HG02840 (cell line): ENCODE measurements around the gene BRI3.
"Not testable (repeated sequence)": the region's sequence is repeated elsewhere in the genome, so short reads cannot be mapped to it uniquely, and the experiment has no call there.

Source experiments
- ATAC-seq: cut with Tn5 transposase; IDR thresholded peaks from one replicate; pipeline ENCODE4 v1.9.1; 2021; ENCODE audit warnings: mild to moderate bottlenecking, moderate library complexity, moderate number of reproducible peaks; ENCODE audit not compliant: unreplicated experiment, low FRiP score

Gene BRI3

DNA sequence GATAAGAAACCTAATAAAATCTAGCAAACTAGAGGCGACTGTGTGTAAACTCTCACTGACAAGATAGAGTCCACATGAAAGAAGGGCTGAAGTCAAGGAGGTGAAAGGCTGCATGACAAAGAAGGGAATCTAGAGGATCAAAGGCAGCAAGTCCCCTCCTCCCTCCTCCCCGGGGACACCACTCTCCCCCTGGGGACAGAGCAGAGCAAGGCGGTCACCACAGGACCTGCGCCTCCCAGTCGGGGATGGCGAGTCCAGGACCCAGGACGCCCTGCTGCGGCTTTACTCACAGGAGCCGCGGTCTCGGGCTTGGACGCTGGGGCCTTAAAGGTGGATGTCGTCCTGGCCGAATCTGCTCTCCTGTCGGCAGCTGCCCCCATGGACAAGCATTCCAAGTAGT lies 22.4 kb downstream of the BRI3 start:
- ATAC-seq, result no peak

DNA sequence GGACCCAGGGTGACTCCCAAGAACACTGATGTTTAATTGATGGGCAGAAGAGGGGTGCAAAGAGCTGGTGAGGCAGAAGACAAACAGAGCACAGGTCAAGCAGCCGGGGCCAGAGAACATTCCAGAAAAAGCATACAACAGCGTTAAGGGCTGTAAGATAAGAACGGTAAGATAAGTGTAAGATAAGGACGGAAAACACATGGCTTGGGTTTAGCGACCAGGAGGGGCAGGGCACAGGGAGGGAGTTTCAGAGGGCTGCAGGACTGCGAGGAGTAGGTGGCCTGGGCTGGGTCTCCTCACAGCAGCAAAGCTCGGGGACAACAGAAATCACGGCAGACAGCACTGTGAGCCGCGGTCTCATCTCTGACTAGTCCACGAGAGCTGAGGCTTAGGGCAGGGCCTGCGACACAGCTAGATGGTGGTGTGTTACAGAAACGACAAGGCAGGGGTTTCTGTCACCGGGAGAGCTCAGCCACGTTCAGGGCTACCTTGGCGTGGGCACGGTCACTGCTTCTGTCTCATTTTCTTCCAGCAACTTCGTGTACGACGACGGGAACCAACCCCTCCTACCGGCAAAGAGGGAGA lies 24.6 kb downstream of the BRI3 start:
- ATAC-seq, result no peak

DNA sequence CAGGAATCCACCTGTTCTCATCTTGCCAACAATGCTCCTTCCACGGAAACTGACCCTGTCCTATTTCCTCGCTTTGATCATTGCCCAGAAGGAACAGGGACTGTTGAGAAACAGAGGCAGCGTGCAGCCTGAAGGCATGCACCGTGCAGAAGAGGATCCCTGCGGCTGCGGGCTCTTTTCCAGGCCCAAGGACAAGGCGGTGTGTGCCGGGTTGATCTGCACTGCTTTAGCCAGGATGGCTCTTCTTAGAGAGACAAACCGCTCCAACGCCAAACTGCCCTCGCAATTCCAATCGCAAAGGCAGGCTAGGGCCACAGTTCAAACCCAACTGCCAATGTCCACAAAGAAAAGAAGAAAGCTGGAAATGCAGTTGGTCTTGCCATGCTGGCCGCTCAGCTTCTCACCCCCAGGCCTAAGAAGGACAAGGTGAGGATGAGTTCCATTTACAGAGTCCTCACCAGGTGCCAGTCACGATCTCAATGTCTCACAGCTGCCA lies 26.5 kb downstream of the BRI3 start:
- ATAC-seq, result no peak

DNA sequence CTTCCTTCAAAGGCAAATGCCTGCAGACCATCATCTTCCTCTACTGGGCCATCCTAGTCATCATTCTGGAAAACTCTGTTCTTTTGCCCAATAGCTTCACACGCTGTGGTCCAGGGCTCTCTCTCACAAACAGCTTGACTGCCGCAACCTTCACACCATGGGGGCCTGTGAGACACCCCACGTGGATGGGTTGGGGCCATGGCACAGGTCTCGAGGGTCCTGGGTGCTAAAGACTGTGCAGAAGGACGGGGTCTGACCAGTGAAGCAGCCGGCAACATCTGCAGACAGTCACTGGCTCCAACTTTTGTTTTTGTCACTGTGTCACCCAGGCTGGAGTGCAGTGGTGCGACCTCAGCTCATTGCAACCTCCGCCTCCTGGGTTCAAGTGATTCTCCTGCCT lies 28.1 kb downstream of the BRI3 start:
- ATAC-seq, result no peak

DNA sequence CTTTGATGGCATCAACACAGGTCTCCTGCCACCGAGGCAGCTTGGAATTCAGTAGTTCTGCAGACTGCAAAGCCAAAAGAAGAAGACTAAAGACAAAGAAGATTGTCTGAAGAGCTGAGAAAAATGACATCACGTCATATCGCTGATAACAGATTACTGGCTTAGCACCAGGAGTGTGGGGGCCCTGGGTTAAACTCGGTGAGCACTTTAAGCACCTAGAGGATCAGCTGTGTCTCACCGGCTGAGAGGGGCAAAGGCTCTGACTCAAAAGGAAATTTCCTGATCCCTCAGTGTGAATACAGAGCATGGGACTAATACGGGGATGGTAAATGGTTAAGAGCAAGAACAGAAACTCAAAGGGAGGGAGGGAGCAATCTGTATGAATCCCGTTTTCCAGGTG lies 30.7 kb downstream of the BRI3 start:
- no peak for ATAC-seq

DNA sequence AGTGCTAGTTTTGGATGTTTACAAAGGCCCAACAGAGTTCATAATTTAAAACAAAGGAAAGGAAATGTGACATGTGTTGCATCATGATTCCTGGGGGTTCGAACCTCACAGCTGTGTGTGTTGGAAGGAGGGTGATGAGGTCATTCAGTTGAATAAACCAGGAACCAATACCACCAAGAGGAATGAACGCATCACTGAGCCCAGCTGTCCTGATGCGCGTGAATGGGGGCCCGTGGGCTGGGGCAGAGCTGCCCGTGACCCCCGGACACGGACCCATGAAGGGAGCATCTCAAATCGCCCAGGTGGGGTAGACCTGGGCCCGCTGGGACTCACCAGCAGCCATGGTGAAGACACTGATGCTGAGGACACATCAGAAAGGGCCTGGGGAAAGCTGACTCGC lies 33.0 kb downstream of the BRI3 start:
- ATAC-seq, result no peak

DNA sequence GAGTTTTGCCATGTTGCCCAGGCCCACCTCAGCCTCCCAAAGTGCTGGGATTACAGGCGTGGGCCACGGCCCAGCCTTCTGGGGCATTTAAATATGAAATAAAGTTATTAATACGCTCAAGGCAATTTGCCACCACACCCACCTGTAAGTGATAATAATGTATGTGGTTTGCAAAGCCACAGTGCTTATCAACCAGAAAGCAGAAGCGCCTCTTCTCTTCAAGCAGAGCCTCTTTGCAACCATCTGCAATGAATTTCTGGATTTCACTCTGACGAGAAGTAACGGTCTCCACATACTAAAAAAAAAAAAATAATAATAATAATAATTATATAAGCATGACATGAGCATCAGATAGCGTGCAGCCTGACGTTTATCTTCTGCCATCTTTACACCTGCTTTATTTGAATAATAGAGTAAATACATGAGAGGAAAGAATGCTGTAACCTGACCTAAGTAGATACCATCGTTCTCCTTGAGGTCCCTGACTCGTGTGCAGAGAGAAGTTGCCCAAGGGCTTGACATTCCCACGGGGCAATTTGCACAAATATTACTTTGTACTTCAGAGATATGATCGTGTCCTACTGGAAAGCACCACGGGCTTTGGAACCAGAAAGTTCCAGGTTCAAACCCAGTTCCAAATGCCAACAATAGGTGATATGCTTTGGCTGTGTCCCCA lies 34.0 kb downstream of the BRI3 start:
- ATAC-seq, result peak; percentile 65

DNA sequence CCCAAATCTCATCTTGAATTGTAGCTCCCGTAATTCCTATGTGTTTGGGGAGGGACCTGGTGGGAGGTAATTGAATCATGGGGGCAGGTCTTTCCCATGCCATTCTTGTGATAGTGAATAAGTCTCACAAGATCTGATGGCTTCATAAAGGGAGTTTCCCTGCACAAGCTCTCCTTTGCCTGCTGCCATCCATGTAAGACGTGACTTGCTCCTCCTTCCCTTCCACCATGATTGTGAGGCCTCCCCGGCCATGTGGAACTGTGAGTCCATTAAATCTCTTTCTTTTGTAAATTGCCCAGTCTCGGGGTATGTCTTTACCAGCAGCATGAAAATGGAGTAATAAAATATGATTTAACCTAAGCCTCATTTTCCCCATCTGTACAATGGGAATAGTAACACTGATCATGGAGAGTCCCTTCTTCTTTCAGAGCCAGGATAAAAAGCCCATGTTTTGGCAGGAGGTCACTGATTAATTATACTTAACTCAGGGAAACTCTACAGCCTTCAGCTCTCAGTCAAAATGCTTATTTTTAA lies 34.6 kb downstream of the BRI3 start:
- ATAC-seq, result not testable (repeated sequence)

DNA sequence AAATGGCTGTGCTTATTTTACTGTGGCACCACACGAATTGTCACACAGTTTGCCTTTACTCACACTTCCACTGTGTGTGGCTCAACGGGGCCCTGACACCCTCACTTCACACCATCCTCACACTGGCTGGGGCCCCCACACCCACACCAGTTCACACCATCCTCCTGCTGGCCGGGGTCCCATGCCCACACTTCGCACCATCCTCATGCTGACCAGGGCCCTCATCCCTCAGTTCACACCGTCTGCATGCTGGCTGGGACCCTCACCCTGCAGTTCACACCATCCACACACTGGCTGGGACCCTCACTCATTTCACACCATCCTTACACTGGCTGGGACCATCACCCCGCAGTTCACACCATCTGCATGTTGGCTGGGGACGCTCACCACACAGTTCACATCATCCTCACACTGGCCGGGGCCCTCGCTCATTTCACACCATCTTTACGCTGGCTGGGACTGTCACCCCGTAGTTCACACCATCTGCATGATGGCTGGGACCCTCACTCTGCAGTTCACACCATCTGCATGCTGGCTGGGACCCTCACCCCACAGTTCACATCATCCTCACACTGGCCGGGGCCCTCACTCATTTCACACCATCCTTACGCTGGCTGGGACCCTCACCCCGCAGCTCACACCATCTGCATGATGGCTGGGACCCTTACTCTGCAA lies 36.0 kb downstream of the BRI3 start:
- ATAC-seq, result no peak

DNA sequence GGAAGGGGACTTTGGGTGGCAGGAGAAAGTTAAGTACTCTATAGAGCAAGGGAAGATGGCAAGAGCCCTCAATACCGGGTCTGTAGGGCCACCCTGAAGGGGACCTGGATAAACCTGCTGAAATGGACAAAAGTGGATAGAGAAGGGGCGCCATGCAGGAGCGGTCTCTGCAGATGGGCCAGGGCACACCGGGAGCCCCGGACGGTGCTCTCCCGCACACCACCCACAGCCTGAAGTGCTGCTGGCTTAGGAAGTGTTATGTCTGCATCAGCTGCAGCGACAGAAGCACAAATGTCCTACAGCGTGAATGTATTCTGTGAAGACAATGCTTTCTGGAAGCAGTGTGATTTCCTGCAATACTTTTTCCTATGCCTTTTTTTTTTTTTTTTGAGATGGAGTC lies 37.7 kb downstream of the BRI3 start:
- ATAC-seq, result no peak

DNA sequence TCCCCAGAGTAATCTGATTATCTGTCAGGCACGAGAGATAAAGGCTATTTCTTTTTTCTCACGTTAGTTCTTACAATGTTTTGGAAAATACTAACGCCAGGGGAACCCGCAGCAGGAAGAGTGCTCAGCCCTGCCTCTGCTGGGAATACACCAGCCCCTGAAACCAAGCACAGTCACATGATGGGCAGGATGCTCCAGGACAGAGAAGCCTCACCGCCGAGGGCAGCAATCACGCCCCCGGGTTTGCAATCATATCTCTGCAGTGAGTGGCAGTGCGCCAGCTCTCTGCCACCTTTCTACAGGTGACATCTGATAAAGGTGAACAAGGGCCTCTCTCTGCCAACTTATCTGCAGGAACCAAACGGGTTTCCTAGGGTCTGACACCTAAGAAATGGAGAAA lies 39.8 kb downstream of the BRI3 start:
- ATAC-seq, result no peak

DNA sequence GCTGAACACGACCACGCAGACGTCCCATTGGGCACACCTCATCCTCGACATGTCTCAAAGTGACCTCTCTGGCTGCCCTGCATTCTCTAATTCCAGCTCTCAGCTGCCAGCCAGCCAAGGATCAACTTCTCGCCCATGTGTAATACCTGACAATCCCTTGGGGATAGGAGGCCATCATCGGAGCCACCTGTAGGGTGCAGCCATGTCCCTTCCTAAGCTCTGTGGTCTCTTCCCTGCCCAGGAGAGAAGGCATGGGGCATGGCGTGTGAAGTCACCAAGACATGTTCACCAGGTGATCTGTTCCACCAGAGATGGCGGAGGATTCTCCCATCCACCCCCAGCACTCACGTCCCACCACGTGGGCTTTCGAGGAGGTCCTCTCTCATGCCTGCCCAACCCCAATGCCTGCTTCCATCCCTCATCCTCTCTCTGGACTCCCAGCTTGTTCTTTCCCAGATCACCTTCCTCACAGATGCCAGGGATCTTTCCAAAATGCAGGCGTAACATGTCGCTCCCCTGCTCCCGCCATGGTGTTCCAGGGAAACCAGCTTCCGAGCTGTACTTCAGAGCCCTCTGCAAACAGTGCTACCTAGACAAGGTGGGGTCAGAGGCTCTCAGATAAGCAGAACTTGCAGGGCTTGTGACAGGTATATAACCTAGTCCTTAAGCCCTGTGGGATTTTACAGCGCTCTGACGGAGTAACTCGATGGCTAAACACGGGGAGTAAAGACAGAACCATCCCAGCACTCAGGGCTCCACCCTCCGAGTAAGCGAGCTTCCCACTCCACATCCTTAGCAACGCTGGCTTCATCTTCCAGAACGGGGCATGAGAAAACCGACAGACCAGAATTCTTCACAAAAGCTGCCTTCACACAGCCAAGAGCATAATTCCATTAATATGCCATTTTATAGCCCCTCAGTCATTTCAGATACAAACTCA lies 41.1 kb downstream of the BRI3 start:
- ATAC-seq, result no peak

DNA sequence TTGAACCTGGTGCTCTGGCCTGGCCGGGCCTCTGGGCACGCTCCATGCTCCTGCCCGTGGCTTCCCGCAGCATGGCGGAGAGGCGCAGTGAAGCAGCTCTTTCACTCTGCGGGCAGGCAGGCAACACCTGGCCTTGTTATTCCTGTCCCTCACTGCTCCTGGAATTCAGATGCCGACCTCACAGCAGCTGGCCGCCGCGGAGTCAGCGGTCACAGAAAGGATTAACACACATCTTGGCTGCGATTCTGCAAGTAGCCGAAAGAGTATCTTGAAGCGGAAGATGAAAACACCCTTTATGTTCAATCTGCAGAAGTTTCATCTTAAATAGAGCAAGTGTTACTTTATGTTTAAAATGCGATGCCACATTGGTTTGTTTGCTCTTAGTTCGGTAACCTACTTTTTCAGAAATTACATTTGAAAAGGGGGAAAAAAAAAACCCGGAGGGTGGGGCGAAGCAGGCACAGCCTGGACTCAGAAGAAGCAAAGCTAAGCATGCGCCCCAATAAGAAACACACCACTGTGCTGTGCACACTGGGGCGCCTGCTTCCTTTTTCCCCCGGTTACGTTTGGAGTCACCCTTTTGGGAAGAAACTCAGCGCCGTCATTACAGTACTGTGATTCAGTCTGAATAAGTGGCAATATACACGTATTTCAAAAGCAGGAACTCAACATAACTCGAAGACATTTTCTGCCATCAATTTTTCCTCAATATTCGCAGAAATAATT lies 42.3 kb downstream of the BRI3 start:
- no peak for ATAC-seq

DNA sequence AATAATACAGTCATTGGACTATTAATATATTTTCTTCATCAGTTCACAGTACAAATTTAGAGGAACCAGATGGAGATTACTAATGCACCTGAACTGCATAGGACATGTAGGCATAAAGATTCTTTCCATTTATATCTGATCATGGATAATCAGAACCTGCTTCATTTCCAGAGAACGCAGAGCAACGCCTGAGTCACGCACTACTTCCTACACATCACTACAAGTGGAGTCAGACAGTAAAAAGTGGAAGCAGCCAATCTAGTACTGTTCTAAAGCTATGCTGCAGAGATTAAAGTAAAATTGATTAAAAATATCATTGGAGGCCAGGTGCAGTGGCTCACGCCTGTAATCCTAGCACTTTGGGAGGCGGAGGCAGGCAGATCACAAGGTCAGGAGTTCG lies 43.3 kb downstream of the BRI3 start:
- no peak for ATAC-seq

DNA sequence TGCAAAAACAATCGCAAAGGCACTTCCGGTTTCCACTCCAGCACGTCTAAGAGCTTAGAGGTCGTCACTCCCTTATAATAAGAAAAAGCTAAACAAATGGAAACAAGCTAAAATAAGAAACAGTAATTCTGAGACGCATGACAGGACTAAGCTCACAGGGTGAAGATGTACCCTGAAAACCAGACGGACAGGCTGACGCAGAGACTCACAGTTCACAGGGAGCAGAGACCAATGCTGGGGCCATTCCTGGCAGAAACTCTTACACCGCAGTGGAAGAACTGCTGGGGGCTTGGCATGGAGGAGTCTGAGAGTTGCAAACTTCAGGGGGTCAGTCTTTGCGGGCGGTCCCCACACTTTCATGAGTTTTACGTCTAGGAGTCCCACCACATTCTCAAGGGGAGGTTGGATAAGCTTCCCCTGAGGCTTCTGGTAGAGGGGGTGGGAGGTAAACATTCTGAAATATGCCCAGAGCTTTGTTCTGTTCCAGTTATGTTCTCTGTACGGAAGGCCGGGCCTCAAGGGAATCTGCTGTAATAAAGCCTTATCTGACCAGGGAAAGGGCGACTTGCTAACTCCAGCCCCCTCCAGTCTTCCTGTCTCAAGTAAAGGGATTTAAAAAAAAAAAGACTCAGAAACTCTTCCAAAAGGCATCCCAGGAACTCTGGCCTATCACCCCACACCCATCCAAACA lies 47.8 kb downstream of the BRI3 start:
- no peak for ATAC-seq

DNA sequence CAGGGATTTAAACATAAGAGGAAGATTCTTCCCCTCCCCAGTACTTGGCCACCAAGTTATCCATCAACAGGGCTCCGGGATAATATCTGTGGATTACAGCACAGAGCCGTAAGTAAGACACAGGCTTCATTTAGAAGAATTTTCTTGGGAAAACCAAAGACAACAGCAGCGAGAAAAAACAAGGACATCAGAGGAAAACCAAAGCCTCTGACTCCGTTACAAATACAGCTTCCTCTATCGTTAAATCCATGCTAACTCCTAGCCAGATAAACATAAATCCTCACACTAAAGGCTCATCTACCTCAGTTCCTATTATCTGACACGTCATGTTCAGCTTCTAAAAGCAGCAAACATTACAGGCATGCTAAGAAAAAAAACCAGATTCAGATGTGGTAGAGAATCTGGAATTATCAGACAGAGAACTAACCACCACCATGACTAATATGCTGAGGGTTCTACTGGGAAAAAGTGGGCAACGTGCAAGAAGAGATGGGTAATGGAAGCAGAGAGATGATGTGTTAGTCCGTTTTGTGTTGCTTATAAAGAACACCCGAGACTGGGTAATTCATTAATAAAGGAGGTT lies 48.4 kb downstream of the BRI3 start:
- no peak for ATAC-seq

DNA sequence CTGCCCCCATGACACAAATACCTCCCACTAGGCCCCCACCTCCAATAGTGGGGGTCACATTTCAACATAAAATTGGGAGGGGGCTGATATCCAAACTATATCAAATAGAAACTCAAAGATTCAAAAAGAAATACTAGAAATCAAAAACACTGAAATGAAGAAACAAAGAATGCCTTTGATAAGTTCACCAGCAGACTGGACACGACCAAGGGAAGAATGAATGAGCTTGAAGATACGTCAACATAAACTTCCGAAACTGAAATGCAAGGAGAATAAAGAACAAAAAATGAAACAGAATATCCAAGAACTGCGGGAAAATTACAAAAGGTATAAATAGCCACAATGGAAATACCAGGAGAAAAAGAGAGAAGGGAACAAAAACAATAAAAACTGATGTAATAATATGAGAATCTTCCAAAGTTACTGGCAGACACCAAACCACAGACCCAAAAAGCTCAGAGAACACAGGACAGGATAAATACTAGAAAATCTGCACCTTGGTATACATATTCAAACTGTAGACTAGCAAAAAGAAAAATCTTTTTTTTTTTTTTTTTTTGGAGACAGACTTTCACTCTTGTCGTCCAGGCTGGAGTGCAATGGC lies 49.5 kb downstream of the BRI3 start:
- ATAC-seq, result no peak

DNA sequence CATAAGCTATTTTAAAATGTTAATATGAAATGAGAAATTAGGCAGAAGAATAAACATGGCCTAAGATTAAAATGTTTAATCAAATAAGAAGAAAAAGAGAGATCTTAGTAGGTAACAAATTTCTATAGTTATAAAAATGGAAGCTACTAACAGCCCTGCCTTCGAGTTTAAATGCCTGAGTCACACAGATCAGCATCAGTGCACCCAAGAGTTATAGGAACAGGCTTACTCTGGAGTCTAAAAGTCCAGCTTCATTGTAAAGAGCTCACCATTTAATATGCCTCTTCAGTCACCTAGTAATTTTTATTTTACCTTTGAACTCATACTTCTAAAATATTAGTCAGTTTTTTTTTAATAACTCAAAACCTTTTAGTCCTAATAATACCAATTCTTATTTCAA lies 52.6 kb downstream of the BRI3 start:
- ATAC-seq, result no peak
